Measurements from ENCODE around the gene TM2D3.

TM2D3 gene

DNA sequence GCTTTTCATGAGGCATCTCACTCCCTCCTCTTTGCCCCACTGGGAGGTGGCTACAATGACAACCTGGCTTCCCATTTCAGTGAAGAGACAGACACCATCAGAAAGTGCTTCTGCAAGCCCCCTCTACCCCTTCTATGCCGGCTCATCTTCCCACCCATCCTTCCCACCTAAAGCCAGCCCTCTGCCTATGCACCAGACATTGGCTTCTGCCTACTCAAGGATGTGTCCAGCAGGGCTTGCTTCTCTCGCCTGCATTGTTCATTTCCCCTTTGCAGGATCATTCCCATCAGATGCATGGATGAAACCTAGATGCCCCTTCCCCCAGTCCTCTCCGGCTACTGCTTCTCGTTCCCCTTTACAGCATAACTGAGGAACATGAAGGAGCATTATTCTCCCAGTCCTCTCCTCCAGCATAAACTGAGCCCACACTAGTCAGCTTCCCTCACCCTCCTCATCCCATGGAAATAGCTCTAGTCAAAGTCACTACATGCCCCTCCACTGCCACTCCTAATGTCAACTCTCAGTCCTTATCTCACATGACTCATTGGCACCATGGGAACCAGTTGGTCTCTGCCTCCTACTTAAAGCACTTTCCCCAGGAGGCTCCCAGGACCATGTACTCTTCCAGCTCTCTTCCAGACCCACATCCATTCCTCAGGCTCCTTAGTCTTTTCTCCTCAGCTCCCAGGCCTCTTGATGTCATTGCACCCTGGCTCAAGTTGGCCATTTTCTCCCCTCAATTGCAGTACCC is 47.9 kb downstream of the TM2D3 start:
- DNase-seq (ENCODE audit: low spot score), result no peak

DNA sequence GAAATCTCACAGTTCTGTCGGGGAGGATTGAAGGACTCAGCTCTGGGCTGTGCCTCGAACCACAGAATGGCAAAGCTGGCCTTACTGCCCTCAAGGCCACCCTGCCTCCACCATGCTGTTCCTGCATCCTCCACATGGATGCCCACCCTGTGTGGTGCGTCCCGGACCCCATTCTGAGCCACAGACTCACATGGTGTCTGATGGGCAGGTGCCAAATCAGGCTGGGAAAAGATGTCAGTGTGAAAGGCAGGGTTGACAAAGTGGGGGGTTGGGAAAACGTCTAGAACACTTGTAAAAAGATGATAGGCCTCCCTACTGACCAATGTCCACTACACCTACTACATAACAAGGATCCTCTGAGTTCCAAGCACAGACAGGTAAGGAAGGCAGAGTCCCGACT is 49.4 kb downstream of the TM2D3 start:
- no peak for DNase-seq (ENCODE audit: low spot score)

DNA sequence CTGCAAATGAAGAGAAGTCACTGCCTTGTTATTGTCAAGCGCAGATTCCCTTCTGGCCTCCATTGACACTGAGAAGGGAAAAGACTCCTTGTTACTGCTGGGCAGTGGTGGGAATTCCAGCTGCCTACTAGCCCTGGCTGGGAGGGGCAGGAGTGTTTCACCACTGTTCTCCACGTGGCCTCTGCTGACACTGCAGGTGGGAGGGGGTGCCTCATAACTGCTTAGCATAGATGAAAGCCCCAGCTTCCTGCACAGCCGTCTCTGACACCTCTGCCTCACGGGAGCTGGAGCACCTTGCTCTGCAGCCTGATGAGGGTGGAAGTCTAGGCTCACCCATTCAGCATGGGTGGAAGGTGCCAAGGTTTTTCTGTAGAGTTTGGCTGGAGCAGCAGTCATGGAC is 52.1 kb downstream of the TM2D3 start:
- DNase-seq (ENCODE audit: low spot score), result no peak

DNA sequence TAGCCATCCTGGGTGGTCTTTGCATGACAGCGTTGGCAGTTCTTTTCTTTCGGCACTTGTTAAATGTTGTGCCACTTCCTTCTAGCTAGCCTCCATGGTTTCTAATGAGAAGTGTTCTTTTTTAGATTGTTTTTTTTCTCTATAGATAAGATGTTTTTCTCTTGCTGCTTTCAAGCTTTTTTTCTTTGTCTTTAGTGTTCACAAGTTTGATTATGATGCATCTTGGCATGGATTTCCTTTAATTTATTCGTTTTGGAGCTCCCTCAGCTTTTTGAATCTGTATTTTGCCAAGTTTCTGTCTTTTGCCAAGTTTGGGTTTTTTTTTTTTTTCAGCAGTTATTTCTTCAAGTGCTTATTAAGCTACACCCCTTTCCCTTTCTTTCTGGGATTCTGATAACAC is 53.1 kb downstream of the TM2D3 start:
- no peak for DNase-seq (ENCODE audit: low spot score)

DNA sequence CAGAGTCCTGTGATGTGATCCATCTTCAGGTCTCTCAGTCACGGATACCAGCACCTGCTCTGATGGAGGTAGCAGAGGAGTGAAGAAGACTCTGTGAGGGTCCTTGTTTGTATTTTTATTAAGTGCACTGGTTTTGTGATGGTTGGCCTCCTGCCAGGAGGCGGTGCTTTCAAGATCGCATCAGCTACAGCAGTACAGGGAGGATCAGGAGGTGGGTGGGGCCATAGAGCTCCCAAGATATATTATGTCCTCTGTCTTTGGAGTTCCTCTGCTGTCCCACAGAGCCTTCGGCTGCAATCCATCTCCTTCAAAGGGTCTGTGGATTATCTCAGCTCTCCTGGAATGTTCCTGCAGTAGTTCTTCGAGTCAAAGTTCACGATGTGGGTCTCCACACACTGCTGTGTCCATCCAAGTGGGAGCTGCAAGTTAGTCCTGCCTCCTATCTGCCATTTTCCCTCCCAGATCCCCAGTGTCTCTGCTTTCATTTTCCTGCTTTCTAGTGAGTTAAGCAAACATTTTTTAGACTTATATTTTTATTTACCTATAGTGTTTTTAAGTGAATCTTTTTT is 54.7 kb downstream of the TM2D3 start:
- no peak for DNase-seq (ENCODE audit: low spot score)

DNA sequence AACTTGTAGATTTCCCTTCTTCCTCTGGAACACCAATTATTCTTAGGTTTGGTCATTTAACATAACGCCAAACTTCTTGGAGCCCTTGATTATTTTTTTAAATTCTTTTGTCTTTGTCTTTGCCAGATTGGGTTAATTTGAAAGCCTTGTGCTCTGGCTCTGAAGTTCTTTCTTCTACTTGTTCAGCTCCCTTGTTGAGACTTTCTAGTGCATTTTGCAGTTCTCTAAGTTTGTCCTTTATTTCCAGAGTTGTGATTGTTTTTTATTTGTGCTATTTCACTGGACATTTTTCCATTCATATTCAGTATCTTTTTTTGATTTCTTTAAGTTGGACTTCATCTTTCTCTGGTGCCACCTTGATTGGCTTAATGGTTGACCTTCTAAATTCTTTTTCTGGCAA is 55.5 kb downstream of the TM2D3 start:
- DNase-seq (ENCODE audit: low spot score), result no peak
